Measurements from ENCODE around the gene C1S.

DNA sequence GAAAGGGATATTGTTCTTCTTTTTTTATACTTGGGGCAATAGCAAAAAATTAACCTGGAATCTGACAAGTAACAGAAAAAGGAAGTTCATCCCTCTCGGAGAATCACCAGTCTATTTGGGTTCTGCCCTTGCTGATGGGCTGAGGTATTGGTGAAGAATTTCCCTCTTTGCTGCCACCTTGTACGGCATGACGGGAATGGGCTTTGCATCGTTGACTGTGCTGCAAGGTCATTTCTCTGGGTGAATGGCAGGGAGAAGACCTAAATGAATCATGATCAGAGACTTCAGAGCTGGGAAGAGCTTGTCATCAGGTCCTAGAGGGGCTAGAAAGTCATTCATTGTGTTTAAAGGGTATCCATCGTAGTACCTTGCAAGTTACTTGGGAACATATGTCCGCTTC, 12.0 kb downstream of the C1S start:
- TF ChIP-seq, protein P1, sequence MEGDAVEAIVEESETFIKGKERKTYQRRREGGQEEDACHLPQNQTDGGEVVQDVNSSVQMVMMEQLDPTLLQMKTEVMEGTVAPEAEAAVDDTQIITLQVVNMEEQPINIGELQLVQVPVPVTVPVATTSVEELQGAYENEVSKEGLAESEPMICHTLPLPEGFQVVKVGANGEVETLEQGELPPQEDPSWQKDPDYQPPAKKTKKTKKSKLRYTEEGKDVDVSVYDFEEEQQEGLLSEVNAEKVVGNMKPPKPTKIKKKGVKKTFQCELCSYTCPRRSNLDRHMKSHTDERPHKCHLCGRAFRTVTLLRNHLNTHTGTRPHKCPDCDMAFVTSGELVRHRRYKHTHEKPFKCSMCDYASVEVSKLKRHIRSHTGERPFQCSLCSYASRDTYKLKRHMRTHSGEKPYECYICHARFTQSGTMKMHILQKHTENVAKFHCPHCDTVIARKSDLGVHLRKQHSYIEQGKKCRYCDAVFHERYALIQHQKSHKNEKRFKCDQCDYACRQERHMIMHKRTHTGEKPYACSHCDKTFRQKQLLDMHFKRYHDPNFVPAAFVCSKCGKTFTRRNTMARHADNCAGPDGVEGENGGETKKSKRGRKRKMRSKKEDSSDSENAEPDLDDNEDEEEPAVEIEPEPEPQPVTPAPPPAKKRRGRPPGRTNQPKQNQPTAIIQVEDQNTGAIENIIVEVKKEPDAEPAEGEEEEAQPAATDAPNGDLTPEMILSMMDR (IDR thresholded peaks at IDR 0.05): no peak
- TF ChIP-seq POLR2A (IDR thresholded peaks at IDR 0.05): no peak

All from tibial nerve (tissue), 3 donors.